Subcutaneous adipose tissue (tissue), 4 donors: ENCODE data around the gene FARS2. TPM values are rescaled to one million over a fixed set of nuclear protein-coding genes. Genes with fewer than 3 reads are reported as not detected.

Experiments used
- total RNA-seq, 4 donors: library from RNA; depleted of rRNA; stranded (reverse); fragments of >200 nt; gene quantifications; one replicate each; pipeline ENCODE4 v1.1.0, GENCODE V29; 2016
- TF ChIP-seq, protein P1 (sequence below): fragments of 450-650 bp; IDR thresholded peaks from one replicate; pipeline ENCODE4 v1.5.1; 2016; ENCODE audit warnings: low read depth, mild to moderate bottlenecking, control low read depth, antibody characterized with exemption, moderate library complexity

Gene FARS2
- total RNA-seq, 4 donors from 2014 or later, result 6.2 to 13.6 (median 11.3) TPM

DNA sequence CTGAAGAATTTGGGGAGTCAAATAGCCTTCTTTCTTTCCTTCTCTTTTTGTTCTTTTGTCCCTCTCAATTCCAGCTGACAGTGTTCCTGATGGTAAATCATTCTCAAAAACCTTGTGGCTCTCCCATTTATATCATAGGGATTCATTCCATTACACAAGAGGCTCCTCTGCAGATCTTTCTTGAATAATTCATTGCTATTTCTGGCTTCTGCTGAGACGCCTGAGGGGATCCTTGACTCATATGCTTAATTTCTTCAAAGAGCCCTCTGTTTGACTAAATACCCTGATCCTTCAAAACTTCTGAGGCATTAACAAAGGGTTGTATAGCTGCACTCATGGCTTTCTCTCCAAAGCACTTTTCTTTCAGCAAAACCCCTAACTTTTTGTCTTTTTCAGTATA, 289.3 kb downstream of the FARS2 start:
- TF ChIP-seq, protein P1, sequence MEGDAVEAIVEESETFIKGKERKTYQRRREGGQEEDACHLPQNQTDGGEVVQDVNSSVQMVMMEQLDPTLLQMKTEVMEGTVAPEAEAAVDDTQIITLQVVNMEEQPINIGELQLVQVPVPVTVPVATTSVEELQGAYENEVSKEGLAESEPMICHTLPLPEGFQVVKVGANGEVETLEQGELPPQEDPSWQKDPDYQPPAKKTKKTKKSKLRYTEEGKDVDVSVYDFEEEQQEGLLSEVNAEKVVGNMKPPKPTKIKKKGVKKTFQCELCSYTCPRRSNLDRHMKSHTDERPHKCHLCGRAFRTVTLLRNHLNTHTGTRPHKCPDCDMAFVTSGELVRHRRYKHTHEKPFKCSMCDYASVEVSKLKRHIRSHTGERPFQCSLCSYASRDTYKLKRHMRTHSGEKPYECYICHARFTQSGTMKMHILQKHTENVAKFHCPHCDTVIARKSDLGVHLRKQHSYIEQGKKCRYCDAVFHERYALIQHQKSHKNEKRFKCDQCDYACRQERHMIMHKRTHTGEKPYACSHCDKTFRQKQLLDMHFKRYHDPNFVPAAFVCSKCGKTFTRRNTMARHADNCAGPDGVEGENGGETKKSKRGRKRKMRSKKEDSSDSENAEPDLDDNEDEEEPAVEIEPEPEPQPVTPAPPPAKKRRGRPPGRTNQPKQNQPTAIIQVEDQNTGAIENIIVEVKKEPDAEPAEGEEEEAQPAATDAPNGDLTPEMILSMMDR, result no peak

DNA sequence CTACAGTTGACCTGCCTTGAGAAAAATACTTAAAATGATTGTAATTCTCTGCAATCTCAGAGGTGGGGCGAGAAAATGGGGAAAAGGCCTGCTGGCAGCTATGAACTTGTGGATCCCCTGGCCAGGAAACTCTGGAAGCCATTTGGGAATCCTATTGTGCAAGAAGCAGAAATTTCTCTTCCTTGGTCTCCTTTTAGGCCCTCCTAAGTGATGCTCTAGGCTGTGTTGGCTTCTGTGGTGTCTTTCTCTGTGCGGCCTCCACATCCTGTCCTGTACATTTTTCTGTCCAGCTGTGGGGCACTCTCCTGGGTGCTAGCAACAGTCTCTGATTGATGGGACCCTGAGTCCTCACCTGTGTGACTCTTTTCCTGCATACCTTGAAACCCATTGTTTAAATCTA, 290.9 kb downstream of the FARS2 start:
- TF ChIP-seq, protein P1, result no peak

GRCh38 chr6:5553767-5554166, 292.5 kb downstream of the FARS2 start:
- TF ChIP-seq, protein P1, result no peak

- TF ChIP-seq, protein P1, result no peak
Measured at GRCh38 chr6:5554226-5554625, 292.9 kb downstream of the FARS2 start.

- TF ChIP-seq, protein P1, result no peak
Measured at GRCh38 chr6:5556011-5556410, 294.7 kb downstream of the FARS2 start.

DNA sequence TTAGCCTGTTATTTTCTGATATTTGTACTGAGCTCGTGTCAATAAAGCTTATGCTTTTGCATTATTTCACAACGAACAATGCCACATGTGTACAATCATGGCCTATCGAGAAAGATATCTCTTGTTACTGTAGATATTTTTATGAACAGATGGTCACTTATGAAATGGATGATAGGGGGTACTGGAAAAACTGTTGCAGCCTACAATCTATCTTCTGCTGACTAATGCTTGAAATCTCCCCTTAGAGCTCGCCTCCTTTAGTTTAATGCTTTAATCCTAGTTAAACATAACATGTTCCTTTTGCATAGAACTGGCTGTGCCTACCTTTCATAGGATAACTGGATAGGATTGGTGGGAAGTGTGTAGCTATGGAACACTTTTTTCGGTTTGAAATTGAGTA, 296.2 kb downstream of the FARS2 start:
- TF ChIP-seq, protein P1, result no peak

DNA sequence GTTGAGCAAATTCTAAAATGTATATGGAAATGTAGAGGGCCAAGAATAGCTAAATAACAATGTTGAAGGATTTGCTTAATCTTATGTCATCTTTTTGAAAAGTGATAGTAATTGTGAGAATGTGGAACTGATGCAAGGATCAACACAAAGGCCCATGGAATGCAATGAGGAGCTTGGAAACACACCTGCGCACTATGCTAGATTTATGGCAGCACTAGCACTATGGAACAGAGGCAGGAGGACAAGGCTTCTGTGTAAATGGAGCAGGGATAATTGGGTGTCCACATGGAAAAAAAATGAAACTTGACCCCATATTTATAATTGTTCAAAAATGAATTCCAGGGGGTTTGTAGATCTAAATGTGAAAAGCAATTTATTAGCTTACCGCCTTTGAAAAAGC, 298.3 kb downstream of the FARS2 start:
- TF ChIP-seq, protein P1, result no peak
